ENCODE data around the gene OR1D5. TPM values are rescaled to one million over a fixed set of nuclear protein-coding genes. Genes with fewer than 3 reads are reported as not detected.

OR1D5 gene
- total RNA-seq, 1 experiment from 2014 or later: not detected

DNA sequence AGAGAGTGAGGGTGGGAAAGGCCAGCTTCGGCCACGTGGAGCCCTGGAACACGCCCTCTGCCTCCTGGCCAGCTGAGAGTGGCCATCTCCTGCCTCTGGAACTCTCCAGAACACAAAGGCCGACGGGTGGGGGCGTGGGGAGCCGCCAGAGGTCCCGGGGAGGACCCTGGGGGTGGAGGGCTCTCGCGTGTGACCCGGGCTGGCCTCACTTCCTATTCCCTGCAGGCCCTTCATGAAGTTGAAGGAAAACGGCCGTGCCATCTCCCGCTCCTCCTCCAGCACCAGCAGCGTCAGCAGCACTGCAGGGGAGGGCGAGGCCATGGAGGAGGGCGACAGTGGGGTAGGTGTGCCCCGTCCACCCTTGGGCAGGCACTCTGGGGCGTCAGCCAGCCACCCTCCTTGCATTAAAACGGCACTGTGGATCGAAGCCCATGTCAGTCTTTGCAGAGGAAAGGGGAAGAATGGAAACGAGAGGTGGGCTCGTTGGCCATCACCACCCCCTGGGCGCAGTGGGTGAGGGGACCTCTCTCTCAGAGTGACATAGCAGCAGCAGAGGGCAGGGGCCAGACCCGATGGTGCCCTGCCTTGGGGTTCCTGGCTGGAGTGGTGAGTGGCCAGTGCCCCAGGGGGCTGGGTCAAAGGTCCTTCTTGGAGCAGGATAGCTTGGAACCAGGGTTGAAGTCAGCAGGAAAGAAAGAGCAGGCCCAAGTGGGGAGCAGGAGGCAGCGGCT, 37.1 kb downstream of the OR1D5 start:
- intact Hi-C loops (cut with micrococcal nuclease; ENCODE audit: unreplicated experiment): no loop called here
- H3K36me3 ChIP-seq (ENCODE audit: control insufficient read depth, insufficient read depth, low read length): no peaks in the 10 kb centered on the region
- ChIA-PET POLR2A (interaction anchor here (0.7 kb wide), 1 partner anchor 13 kb away, joined by 3 read pairs; no protein-coding TSS in a partner anchor), CTCF (no interaction called here)
- ATAC-seq (no peak), DNase-seq (ENCODE audit: low read depth, low spot score) (no peak)
- TF ChIP-seq TCF7L2 (IDR thresholded peaks at IDR 0.05; ENCODE audit: low read depth, low read length) (no peak), POLR2AphosphoS5 (IDR thresholded peaks at IDR 0.05; ENCODE audit: low read depth, low read length) (no peak), SIN3A (IDR thresholded peaks at IDR 0.05; ENCODE audit: borderline replicate concordance, insufficient read depth, low read depth, low read length) (no peak)
- TF ChIP-seq, protein P1, sequence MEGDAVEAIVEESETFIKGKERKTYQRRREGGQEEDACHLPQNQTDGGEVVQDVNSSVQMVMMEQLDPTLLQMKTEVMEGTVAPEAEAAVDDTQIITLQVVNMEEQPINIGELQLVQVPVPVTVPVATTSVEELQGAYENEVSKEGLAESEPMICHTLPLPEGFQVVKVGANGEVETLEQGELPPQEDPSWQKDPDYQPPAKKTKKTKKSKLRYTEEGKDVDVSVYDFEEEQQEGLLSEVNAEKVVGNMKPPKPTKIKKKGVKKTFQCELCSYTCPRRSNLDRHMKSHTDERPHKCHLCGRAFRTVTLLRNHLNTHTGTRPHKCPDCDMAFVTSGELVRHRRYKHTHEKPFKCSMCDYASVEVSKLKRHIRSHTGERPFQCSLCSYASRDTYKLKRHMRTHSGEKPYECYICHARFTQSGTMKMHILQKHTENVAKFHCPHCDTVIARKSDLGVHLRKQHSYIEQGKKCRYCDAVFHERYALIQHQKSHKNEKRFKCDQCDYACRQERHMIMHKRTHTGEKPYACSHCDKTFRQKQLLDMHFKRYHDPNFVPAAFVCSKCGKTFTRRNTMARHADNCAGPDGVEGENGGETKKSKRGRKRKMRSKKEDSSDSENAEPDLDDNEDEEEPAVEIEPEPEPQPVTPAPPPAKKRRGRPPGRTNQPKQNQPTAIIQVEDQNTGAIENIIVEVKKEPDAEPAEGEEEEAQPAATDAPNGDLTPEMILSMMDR (IDR thresholded peaks at IDR 0.05): no peak
- TF ChIP-seq, protein P2, sequence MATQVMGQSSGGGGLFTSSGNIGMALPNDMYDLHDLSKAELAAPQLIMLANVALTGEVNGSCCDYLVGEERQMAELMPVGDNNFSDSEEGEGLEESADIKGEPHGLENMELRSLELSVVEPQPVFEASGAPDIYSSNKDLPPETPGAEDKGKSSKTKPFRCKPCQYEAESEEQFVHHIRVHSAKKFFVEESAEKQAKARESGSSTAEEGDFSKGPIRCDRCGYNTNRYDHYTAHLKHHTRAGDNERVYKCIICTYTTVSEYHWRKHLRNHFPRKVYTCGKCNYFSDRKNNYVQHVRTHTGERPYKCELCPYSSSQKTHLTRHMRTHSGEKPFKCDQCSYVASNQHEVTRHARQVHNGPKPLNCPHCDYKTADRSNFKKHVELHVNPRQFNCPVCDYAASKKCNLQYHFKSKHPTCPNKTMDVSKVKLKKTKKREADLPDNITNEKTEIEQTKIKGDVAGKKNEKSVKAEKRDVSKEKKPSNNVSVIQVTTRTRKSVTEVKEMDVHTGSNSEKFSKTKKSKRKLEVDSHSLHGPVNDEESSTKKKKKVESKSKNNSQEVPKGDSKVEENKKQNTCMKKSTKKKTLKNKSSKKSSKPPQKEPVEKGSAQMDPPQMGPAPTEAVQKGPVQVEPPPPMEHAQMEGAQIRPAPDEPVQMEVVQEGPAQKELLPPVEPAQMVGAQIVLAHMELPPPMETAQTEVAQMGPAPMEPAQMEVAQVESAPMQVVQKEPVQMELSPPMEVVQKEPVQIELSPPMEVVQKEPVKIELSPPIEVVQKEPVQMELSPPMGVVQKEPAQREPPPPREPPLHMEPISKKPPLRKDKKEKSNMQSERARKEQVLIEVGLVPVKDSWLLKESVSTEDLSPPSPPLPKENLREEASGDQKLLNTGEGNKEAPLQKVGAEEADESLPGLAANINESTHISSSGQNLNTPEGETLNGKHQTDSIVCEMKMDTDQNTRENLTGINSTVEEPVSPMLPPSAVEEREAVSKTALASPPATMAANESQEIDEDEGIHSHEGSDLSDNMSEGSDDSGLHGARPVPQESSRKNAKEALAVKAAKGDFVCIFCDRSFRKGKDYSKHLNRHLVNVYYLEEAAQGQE (IDR thresholded peaks at IDR 0.05; ENCODE audit: insufficient read depth in 1 of 2, low read depth in 2 of 2, low read length in 1 of 2): no peak
- in situ Hi-C loops (cut with HindIII; ENCODE audit: low pct_unique_long_range_greater_than_20kb, low sequenced_read_pairs): no loop called here
- H3K9me3 ChIP-seq (ENCODE audit: control insufficient read depth, insufficient read depth, low read depth, low read length): no peaks in the 10 kb centered on the region; the same call in 1 of the 2 replicates
- H3K4me1 ChIP-seq (ENCODE audit: control insufficient read depth, insufficient read depth, low read length): no peaks in the 10 kb centered on the region
- BruUV-seq (replicated peaks): no TSS peak
- H3K27me3 ChIP-seq (ENCODE audit: control insufficient read depth, insufficient read depth, low read length): no peaks in the 10 kb centered on the region
- H3K27ac ChIP-seq (ENCODE audit: low read length): no peak overlapping the region
- H3K4me3 ChIP-seq (ENCODE audit: low read depth in 2 of 2, low read length in 2 of 2): no peak overlapping the region

DNA sequence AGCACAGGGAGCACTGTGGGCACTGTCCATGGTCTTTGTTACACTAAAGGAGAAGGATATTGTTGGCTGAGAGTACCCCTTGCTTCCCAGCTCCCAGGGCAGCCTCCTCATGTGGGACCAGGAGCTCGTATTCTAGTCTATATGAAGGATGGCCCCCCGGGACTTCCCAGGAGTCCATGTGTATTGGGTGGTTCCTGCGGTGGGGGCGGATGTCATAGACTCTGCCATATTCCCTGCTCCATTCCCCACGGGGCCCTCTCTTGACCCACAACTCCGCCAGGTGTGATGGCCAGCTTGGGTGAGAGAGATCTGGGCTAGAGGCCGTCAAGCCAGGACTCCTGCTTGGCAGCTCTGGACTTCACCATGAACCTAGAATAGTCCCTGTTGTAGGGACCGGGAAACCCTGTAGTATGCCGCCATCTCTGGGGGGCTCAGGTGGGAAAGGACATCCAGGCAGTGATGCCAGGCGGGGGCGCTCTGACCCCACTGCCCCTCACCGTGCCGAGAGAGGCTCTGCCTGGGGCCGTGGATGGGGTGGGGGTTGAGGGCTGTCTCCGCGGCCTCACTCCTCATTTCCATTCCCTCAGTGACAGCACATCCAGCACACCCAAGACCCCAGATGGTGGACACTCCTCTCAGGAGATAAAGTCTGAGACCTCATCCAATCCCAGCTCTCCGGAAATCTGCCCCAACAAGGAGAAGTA, 37.8 kb downstream of the OR1D5 start:
- intact Hi-C loops (cut with micrococcal nuclease; ENCODE audit: unreplicated experiment) (no loop called here), in situ Hi-C loops (cut with HindIII; ENCODE audit: low pct_unique_long_range_greater_than_20kb, low sequenced_read_pairs) (no loop called here)
- Histone ChIP-seq H3K4me3 (ENCODE audit: low read depth in 2 of 2, low read length in 2 of 2) (no peak overlapping the region), H3K4me1 (ENCODE audit: control insufficient read depth, insufficient read depth, low read length) (no peaks in the 10 kb centered on the region), H3K27me3 (ENCODE audit: control insufficient read depth, insufficient read depth, low read length) (no peaks in the 10 kb centered on the region), H3K27ac (ENCODE audit: low read length) (no peak overlapping the region), H3K9me3 (ENCODE audit: control insufficient read depth, insufficient read depth, low read depth, low read length) (no peaks in the 10 kb centered on the region; the same call in 1 of the 2 replicates), H3K36me3 (ENCODE audit: control insufficient read depth, insufficient read depth, low read length) (no peaks in the 10 kb centered on the region)
- DNase-seq (ENCODE audit: low read depth, low spot score) (no peak), ATAC-seq (no peak)
- BruUV-seq (replicated peaks): no TSS peak
- CTCF ChIA-PET: no interaction called here
- TF ChIP-seq, protein P2 (IDR thresholded peaks at IDR 0.05; ENCODE audit: insufficient read depth in 1 of 2, low read depth in 2 of 2, low read length in 1 of 2): peak in 1 of 2 experiments; percentile 27; a peak in 1 of 4 replicates
- no peak for TF ChIP-seq TCF7L2 (IDR thresholded peaks at IDR 0.05; ENCODE audit: low read depth, low read length)
- POLR2A ChIA-PET: interaction anchor here (0.7 kb wide), 1 partner anchor 13 kb away, joined by 3 read pairs; no protein-coding TSS in a partner anchor
